HG03280 (cell line): Measurements from ENCODE around the gene BCL2L1.
"Not testable (repeated sequence)": the region's sequence is repeated elsewhere in the genome, so short reads cannot be mapped to it uniquely, and the experiment has no call there.

Source experiments
- ATAC-seq: cut with Tn5 transposase; IDR thresholded peaks from one replicate; pipeline ENCODE4 v1.9.1; 2021; ENCODE audit warnings: mild to moderate bottlenecking, moderate library complexity; ENCODE audit not compliant: unreplicated experiment

BCL2L1 gene

DNA sequence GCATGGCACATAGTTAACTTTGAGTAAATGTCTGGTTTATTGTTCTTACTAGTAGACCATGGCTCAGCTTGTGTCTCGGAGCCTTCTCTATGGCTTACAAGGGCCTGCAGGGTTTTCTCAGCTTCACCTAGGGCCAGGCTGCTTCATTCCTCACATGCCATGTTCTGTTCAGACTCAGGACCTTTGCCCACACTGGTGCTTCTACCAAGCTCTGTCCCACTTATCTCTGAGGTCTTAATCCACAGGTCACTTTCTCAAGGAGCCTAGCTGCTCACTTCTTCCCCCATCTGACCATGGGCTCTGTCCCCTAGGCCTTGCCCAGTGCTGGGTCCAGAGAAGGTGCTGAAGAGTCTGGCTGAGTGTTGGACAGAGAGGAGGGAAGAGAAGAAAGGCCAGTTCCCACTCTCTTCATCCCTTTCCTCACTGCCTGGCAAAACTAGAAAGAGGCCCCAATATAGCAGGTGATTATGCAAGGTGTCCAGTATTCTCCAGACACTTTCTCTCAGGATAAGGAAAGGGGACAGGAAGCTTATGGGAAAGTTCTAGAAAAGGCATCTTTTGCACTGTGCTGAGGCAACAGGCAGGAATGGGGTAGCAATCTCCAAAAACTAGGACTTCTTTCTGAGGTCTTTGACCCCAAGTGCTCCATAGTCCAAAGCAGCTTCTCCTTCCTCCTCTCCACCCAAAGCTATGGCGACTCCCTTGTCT lies 45.0 kb downstream of the BCL2L1 start:
- no peak for ATAC-seq

DNA sequence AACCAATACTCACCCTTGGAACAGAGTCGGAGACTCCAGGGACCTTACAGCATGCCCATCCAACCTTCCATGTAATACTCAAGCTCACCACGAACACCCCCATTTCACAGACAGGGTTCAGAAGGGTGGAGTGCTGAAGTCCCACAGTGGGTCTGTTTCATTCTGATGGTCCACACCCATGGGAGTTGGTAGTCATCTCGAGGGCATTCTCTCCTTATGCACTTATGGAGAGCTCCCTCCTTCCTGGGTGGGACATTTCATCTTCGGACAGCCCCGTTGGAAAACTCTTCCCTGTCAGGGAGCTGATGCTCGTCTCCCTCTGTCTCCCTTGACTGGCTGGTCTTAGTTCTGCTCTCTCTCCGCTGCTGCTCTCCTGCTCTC lies 46.1 kb downstream of the BCL2L1 start:
- no peak for ATAC-seq

DNA sequence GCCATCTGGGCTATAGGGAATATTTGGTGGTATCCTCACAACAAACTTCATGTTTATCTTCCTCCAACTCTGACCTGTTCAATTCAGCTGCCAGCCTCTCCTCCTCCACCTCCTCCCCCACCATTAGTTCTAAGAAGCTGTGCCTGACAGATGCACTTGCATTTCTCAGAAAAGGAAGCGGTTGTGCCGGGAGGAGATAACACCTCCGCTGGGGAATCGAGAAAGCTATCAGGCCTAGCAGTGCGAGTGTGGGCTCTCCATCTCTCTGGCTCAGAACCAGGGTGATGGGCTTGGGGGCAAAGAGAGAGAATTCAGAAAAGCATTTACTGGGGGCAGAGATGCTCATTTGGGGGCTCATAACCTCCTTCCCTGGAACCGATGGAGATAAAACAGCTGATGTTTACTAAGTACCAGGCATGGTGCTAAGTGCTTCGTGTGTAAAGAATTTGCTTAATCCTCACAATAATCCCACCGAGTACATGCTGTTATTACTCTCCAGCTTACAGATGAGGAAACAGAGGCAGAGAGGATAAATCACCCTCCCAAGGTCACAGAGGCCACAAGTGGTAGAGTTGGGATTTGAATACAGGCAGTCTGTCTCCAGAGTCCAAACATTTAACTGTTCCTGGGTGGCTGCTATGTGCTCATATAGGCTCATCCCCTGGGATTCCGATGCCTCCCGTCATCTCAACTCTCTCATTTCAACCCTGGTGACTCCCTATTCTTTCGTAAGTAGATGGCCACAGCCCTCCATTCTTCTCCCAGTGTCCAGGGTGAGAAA lies 46.6 kb downstream of the BCL2L1 start:
- no peak for ATAC-seq

DNA sequence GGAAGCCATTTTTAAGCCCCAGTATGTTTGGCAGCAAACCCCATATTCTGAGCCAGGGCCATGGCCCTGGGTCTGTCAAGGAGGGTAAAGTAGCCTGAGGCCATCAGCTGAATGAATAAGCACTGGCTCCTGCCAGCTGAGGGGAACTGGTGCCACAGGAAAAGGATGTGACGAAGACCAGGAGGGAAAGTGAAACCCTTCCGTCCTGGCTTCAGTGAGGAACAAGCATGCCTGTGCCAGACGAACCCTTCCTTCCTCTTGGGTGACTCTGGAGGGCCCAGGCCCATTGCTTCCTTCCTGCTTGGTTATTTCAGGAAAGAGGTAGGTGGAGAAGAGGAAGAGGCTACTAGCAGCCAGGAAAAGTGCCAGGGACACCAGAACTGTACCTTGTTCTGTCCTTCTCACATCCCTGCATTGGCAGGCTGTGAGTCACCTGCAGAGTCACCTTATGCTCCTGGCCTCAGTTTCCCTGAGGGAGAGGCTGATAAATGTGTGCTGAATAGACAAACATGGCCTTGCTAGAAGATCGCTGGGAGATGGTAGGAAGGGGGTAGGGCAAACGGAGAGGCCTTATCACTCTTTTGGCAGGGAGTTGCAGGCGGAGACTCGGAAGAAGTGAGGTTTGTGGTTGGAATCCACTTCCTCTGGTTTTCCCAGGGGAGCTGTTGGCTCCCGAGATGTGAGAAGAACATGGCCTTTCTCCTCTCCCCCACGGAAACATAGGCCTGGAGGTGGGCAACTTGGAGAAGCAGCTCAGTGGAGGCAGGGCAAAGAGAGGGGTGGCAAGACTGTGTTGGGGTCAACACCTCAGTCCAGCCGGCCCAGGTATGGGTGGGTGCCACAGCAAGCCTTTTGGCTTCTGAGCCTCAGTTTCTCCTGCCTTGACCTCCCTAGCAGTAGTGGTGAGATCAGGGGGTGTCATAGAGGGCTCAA lies 47.5 kb downstream of the BCL2L1 start:
- ATAC-seq = peak; percentile 56

DNA sequence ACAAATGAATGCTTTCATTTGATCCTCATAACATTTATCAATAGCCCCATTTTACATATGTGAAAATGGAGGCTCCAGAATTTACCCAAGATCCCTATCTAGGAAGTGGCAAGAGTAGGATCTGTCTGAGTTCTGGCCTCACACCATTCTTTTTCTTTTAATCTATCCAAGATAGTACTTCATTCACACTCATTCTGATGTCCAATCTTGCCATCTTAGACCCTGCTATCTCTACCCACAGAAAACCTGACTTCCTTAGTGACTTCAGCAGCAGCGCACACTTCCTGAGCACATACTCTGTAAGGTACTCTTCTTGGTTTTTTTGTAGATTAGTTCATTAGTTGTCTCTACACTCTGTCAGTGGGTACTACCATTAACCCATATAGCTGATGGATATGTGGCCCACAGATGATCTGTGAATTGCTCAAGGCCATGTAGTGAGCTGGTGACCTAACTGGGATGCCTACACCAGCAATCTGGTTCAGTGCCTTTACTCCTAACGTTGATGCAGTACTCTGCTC lies 48.7 kb downstream of the BCL2L1 start:
- ATAC-seq = no peak

DNA sequence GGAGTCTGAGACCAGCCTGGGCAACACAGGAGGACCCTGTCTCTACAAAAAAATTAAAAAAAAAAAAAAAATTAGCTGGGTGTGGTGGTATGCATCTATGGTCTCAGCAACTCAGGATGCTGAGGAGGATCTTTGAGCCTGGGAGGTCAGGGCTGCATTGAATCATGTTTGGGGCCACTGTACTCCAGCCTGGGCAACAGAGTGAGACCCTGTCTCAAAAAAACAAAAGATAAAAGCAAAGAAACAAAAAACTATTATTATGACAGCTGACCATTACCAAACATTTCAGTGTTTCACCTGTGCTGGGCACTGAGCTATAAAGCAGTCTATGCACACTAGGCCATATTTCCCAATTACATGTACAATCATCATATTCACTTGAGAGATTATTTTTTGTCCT lies 49.2 kb downstream of the BCL2L1 start:
- ATAC-seq = no peak

DNA sequence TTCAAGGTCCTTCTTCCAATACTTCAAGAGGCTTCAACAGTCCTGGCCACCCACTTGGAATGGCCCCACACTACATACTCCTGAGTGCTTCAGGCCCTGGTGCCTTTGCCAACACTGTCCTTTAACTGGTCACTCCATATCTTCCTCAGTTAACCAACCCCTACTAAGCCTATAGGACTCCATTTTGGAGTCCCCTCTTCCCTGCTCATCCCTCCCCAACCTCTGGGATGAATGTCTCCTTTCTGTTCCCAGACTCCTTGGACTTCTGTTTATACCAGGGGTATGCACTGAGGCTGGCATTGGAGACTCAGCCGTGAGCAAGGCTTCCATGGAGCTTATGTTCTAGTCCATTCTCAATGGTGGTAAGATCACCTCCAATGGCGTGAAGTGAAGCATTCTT lies 51.3 kb downstream of the BCL2L1 start:
- no peak for ATAC-seq

DNA sequence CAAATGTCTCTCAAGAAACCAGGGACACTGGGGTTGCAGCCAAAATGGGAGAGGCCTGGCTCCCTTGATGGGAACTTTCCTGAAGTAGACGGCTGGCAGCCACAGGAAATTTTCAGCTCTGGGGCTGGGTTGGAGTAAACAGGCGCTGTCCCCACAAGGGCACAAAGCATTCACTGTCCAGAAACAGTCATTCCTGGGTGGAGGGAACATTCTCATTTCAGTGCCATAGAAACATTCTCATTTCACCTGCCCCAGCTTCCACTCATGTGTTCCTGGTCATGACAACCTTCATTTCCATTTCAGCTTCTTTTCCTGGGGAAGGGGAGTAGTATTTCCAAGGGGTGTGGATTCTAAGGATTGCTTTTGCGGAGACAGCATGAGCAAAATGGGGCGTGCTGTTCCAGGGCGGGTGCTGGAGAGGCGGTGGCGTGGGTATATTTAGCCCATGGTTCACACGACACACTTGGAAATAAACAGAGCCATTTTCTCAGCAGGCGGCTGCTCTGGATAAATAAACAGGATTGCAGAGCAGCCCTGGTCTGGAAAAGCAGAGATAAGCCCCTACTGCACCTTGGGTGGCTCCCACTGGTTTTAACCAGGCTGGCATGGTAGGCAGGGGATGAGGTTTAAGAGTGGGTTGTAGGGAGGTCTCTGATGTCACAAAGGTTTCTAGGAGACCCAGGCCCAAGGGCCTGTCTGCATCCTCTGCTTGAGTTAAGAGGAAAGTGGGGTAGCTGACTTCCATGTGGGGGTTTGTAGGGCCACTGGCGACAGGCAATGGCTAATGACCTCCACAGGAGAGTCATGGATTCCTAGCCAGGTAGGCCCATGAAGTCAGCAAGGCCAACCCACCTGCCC lies 52.1 kb downstream of the BCL2L1 start:
- no peak for ATAC-seq

DNA sequence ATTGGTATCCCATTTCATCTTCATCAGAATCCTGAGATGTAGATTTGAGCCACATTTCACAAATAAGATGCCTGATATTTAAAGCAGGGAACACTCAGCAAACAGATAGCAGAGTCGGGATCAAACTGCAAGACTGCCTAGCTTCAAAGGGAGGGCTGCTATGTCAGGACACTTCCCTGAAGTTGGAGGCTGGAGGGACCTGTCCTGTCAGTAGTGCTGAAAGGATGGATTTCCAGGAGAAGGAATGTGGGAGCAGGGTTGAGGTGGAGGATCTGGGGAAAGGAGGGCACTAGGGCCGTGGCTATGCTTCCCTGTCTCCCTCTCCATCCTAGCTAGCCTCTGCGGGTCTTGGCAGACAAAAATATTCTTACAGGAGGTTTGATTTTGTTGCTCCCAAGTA lies 52.8 kb downstream of the BCL2L1 start:
- ATAC-seq = no peak

DNA sequence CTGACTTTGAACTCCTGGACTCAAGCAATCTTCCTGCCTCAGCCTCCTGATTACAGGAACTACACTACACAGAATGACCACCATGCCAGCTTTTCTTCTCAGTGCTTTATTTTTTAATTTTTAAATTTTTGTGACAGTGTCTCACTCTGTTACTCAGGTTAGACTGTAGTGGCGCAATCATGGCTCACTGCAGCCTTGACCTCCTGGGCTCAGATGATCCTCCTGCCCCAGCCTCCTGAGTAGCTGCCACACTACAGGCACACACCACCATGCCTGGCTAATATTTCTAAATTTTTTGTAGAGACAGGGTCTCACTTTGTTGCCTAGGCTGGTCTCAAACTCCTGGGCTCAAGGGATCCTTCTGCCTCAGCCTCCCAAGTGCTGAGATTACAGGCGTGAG lies 53.7 kb downstream of the BCL2L1 start:
- ATAC-seq = not testable (repeated sequence)

DNA sequence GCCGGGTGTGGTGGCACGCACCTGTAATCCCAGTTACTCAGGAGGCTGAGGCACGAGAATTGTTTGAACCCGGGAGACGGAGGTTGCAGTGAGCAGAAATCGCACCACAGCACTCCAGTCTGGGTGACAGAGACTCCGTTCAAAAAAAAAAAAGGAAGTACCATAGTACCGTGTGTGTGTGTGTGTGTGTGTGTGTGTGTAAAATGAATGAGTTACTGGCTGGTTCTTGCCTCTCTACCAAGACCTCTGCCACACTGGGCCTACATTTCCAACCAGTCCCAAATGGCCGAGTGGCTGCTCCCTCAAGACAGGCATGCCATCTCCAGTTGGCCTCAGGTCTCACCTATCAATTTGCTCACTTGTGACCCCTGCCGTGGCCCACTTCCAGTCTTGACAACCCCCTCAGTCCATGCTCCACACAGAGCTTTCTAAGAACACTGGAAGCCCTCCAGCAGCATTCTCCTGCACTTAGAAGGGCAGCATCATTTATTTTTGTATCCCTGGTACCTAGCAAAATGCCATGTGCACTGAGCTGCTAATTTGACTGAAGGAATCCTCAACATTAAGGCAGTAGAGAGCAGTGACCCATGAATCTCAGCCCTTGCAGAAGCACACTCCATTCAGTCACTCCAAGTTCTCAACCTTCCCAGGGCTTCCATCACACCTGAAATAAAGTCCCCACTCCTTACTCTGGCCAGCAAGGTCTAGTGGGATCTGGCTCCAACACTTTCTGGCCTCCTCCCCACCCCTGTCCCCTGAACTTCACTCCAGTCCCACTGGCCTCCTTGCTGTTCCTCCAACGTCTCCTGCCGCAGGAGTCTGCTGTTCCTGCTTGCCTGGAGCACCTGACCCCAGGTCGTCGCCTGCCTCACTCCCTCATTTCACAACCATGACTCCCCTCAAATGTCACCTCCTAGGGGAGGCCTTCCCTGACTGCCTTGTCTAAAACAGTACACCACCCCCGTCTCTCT lies 55.1 kb downstream of the BCL2L1 start:
- no peak for ATAC-seq

DNA sequence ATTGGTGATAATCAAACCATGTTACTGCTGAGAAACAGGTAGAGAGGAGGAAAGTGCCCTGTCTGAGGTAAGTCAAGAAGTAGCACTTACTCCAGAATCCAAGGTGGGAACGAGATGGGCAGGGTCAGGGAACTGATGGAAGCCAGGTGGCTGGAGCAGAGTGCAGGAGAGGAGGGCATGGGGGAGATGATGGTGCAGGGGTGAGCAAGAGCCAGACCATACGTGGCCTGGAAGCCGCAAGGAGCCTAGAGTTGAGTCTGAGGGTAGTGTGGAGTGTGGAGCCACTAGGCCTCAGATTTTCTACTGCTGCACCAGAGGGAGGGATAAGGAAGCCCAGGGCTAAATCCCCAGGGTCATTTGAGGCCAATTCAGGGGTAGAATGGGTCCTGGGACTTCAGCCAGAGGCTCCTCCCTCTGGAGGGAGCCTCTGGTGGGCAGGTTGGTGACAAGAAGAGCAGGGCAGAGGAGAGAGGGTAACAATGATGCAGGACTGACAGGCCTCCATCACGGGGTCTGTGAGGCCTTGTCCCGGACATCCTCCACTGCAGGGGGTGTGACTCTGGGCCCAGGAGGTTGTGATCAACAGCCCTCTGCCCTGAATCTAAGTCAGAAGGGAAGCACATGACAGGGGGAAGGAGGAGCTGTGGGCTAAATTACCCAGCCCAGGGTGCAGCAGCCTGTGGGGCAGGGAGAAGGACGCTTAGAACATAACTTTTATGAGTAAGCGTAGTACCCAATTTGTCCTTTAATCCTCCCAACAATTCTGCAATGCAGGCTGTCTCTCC lies 56.2 kb downstream of the BCL2L1 start:
- no peak for ATAC-seq

DNA sequence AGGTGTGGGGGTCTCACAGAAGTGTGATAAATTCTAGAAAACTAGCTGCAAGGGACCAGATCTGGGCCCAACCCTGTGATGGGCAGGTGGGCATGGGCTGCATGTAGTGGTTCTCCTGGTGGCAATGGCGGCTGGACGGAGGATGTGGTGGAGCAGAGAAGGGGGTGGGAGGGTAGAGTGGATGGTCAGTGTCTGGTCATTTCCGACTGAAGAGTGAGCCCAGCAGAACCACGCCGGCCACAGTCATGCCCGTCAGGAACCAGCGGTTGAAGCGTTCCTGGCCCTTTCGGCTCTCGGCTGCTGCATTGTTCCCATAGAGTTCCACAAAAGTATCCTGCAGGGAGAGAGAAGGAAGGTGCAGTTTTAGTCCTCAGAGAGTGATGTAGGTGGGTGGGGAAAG lies 56.9 kb downstream of the BCL2L1 start:
- ATAC-seq = no peak

DNA sequence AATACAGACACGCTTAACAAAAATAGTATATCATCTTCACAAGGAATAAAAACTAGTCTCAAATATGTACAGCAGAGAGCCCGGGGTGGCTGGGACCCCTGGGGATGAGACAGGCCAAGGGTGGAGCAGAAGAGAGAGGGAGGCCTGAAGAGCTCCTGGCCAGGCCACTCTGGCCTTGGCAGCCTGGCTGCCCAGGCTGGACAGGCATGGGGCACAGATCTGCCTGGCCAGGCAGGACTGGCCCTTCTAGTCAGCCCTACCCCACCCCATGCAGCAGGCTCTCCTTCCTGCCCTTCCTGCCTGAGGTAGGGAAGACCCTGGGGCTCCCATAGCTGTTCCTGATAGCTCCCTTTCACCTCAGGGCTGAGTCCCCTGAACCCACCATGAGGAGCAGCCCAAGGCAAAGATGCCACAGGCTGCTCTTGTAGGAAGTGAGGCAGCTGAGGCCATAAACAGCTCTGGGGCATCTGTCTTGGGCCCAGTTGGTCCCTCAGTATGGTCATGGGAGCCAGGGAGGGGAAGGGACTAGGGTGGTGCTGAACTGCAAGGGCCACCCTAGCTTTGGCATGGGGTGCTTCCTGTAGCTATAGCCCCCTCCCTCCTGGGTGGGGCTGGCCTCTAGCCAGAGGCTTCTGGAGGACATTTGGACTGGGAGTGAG lies 57.8 kb downstream of the BCL2L1 start:
- ATAC-seq = no peak

DNA sequence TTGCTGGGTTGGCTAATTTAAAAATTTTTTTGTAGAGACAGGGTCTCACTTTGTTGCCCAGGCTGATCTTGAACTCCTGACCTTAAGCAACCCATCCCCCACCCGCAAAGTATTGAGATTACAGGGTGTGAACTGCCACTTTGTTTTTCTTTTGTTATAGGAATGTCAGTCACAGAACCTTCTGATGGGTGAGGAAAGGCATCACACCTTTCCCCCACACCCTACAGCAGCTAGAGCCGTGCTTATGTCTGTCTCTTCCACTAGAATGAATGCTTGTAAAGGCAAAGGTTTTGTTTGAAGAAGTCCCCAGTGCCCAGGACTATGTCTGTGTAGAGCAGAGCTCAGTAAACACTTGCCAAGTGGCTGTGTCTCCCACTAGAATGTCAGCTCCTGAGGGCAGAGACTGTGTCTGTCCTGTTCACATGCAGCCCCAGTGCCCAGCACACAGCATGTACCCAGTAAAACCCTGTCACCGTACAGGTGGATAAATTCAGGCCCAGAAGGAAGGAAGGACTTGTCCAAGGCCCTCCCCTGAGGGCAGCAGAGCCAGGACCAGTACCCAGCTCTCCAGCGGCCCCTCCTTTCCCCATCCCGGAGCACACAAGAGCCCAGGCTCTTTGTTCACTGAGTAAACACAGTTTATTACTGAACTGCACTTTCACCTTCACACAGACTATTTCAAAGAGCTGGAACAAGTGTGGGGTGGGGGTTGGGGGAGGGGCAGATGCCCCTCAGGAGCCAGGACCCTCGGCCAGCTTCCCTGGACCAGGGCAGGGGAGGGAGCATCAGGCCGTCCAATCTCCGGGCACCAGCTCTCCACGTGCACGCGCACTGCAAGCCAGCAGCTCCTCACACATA lies 58.6 kb downstream of the BCL2L1 start:
- ATAC-seq = no peak

DNA sequence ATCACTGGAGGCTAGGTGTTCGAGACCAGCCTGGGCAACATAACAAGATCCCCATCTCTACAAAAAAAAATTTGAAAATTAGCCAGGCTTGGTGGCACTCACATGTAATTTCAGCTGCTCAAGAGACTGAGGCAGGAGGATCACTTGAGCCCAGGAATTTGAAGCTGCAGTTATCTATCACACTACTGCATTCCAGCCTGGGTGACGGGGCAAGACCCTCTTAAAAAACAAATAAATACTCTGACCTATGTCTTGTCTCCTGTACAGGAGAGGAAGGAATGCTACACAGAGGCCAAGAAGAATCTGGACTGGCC lies 59.2 kb downstream of the BCL2L1 start:
- no peak for ATAC-seq

DNA sequence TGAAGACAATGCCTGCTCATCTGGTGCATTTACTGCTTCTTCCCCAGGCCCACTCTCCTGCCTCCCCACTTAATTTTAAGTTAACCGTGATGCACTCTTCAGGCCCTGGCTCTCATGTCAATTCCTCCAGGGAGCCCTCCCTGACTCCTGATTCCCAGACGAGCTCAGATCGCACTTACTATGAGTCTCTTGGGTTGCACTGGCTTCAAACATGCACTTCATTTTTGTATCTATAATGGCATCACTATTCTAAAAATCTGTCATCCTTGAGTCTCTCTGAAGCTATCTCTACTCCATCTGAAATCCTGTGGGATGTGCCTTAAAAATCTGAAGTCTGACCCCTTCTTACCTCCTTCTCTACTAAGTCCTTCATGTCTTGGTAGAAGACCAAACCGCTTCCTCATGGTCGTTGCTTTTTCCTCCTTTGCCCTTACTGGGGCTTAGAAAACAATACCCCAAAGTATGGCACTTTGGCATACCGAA lies 60.3 kb downstream of the BCL2L1 start:
- no peak for ATAC-seq
